Neural progenitor cell (in vitro differentiated cells): ENCODE measurements around the gene PLEKHB2.

Source experiments
- CTCF ChIP-seq: fragments of 200-600 bp; sonication (generic); IDR thresholded peaks from 2 replicates; pipeline ENCODE4 v1.5.1; 2017; ENCODE audit warnings: antibody characterized with exemption, mild to moderate bottlenecking
- EZH2 ChIP-seq: fragments of 200-600 bp; sonication (generic); IDR thresholded peaks from 2 replicates; pipeline ENCODE4 v1.6.1; 2017; ENCODE audit warnings: antibody characterized with exemption, mild to moderate bottlenecking, moderate library complexity
- EZH2phosphoT487 ChIP-seq: fragments of 200-600 bp; sonication (generic); IDR thresholded peaks from 2 replicates; pipeline ENCODE4 v1.6.1; 2017; ENCODE audit warnings: antibody characterized with exemption

GRCh38 chr2:131104487-131105155, 515 bp upstream of the PLEKHB2 start:
- TF ChIP-seq CTCF (no peak), EZH2 (no peak), EZH2phosphoT487 (no peak)
